Panc1 (cell line): ENCODE measurements around the gene PTPRR. TPM values are rescaled to one million over a fixed set of nuclear protein-coding genes. Genes with fewer than 3 reads are reported as not detected.

ENCODE experiments used
- ATAC-seq: fragments of 200-7000 bp; cut with Tn5 transposase; 2 replicates; pipeline ENCODE4 v1.9.1; 2020; ENCODE audit warnings: mild to moderate bottlenecking, moderate library complexity
- BruUV-seq: library from RNA; stranded (reverse); fragments of 400-500 nt; replicated peaks from 2 replicates; lab custom pipeline; 2021; lab: Mats Ljungman, UMichigan
- CTCF ChIA-PET: fragments of 300-600 bp; sonication (Branson Sonifier 250); formaldehyde crosslinking; loops from one replicate; lab custom pipeline; 2022; ENCODE audit warnings: antibody characterized with exemption; lab: Charles Lee
- POLR2A ChIA-PET: fragments of 300-600 bp; sonication (Branson Sonifier 250); formaldehyde crosslinking; loops from one replicate; lab custom pipeline; 2022; ENCODE audit warnings: antibody characterized with exemption; lab: Charles Lee
- DNase-seq: peaks from one replicate; pipeline ENCODE4 v3.0.0-alpha.2; 2010; ENCODE audit warnings: low read depth, low spot score
- H3K27ac ChIP-seq: 2 replicates; pipeline ENCODE4 v1.5.1; 2011; ENCODE audit warnings: mild to moderate bottlenecking, low read length, inconsistent platforms
- H3K27me3 ChIP-seq: fragments of 200-500 bp; sonication (Bioruptor generic); 2 replicates; pipeline ENCODE4 v1.6.0; 2014; ENCODE audit warnings: low read length, inconsistent platforms; ENCODE audit not compliant: control insufficient read depth, insufficient read depth
- H3K36me3 ChIP-seq: fragments of 200-500 bp; sonication (Bioruptor generic); 2 replicates; pipeline ENCODE4 v1.5.1; 2014; ENCODE audit warnings: inconsistent platforms, mild to moderate bottlenecking, low read length, moderate library complexity; ENCODE audit not compliant: control insufficient read depth, insufficient read depth
- H3K4me1 ChIP-seq: 2 replicates; pipeline ENCODE4 v1.5.1; 2011; ENCODE audit warnings: inconsistent platforms, mild to moderate bottlenecking, low read length, moderate library complexity; ENCODE audit not compliant: control insufficient read depth, insufficient read depth
- H3K4me3 ChIP-seq, 2 experiments: 2 replicates each; pipeline ENCODE4 v1.5.1; 2011 to 2012; ENCODE audit warnings: low read depth in 2 of 2, low read length in 2 of 2, mild to moderate bottlenecking in 2 of 2, inconsistent platforms in 1 of 2, moderate library complexity in 1 of 2
- H3K9me3 ChIP-seq: fragments of 200-500 bp; sonication (Bioruptor generic); 2 replicates; pipeline ENCODE4 v1.5.1; 2014; ENCODE audit warnings: low read depth, mild to moderate bottlenecking, inconsistent platforms, low read length, moderate library complexity; ENCODE audit not compliant: control insufficient read depth, insufficient read depth
- POLR2AphosphoS5 ChIP-seq: IDR thresholded peaks from 2 replicates; pipeline ENCODE4 v1.6.1; 2012; ENCODE audit warnings: mild to moderate bottlenecking, low read depth, low read length, moderate library complexity
- SIN3A ChIP-seq: IDR thresholded peaks from 2 replicates; pipeline ENCODE4 v1.6.1; 2012; ENCODE audit warnings: low read depth, mild to moderate bottlenecking, low read length, moderate library complexity, borderline replicate concordance; ENCODE audit not compliant: insufficient read depth
- TCF7L2 ChIP-seq: IDR thresholded peaks from 2 replicates; pipeline ENCODE4 v1.6.1; 2011; ENCODE audit warnings: mild to moderate bottlenecking, low read depth, low read length, inconsistent platforms
- in situ Hi-C: cut with HindIII; loops from 2 replicates; pipeline ENCODE4 v1.10.0; 2016; ENCODE audit warnings: low sequenced_read_pairs, low pct_unique_long_range_greater_than_20kb
- intact Hi-C: fragments of 100-400 bp; cut with micrococcal nuclease; formaldehyde crosslinking; loops from one replicate; pipeline ENCODE4 v1.10.0; 2022; ENCODE audit not compliant: unreplicated experiment
- total RNA-seq: library from RNA; stranded (reverse); gene quantifications from one replicate; pipeline ENCODE4 v1.2.1, GENCODE V29; 2021; ENCODE audit not compliant: unreplicated experiment
- TF ChIP-seq, protein P1 (sequence below), 2 experiments: IDR thresholded peaks; 2 replicates each; pipeline ENCODE4 v1.6.1; 2011 to 2012; ENCODE audit warnings: low read depth in 2 of 2, control low read depth in 1 of 2, low read length in 1 of 2, mild to moderate bottlenecking in 1 of 2, moderate library complexity in 1 of 2; ENCODE audit not compliant: insufficient read depth in 1 of 2
- TF ChIP-seq, protein P2 (sequence below): fragments of 450-650 bp; IDR thresholded peaks from 2 replicates; pipeline ENCODE4 v1.5.1; 2017; ENCODE audit warnings: mild to moderate bottlenecking

PTPRR gene
- total RNA-seq, 1 experiment from 2014 or later, result not detected

DNA sequence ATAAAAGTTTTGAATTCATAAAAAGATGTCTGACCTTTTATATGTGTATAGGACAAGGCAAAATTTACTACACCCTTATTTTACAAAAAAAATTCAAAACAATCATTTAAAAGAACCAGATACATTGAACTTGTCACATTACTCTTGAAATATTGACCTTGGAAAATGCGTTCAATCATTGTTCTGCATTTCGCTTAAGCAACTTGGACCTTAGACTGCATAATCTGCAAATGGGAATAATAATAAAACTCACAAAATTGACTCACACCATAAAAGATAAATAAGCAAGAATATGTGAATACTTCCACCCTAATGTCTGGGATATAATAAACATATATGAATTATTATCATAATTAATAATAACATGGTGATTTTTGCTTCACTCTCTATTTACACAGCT is 213.9 kb downstream of the PTPRR start:
- no peak overlapping the region for H3K27ac ChIP-seq
- no peaks in the 10 kb centered on the region for H3K36me3 ChIP-seq
- no TSS peak for BruUV-seq
- no peak overlapping the region for H3K4me3 ChIP-seq
- in situ Hi-C loops (no loop called here), intact Hi-C loops (no loop called here)
- no peak for DNase-seq
- H3K9me3 ChIP-seq, result no peaks in the 10 kb centered on the region
- CTCF ChIA-PET, result no interaction called here
- POLR2A ChIA-PET, result no interaction called here
- ATAC-seq, result no peak
- peaks cover 4% of the 10 kb centered on the region for H3K27me3 ChIP-seq
- H3K4me1 ChIP-seq, result no peaks in the 10 kb centered on the region
- TF ChIP-seq POLR2AphosphoS5, result no peak
- TF ChIP-seq, protein P1, sequence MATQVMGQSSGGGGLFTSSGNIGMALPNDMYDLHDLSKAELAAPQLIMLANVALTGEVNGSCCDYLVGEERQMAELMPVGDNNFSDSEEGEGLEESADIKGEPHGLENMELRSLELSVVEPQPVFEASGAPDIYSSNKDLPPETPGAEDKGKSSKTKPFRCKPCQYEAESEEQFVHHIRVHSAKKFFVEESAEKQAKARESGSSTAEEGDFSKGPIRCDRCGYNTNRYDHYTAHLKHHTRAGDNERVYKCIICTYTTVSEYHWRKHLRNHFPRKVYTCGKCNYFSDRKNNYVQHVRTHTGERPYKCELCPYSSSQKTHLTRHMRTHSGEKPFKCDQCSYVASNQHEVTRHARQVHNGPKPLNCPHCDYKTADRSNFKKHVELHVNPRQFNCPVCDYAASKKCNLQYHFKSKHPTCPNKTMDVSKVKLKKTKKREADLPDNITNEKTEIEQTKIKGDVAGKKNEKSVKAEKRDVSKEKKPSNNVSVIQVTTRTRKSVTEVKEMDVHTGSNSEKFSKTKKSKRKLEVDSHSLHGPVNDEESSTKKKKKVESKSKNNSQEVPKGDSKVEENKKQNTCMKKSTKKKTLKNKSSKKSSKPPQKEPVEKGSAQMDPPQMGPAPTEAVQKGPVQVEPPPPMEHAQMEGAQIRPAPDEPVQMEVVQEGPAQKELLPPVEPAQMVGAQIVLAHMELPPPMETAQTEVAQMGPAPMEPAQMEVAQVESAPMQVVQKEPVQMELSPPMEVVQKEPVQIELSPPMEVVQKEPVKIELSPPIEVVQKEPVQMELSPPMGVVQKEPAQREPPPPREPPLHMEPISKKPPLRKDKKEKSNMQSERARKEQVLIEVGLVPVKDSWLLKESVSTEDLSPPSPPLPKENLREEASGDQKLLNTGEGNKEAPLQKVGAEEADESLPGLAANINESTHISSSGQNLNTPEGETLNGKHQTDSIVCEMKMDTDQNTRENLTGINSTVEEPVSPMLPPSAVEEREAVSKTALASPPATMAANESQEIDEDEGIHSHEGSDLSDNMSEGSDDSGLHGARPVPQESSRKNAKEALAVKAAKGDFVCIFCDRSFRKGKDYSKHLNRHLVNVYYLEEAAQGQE (IDR thresholded peaks at IDR 0.05; ENCODE audit: insufficient read depth in 1 of 2, low read depth in 2 of 2, low read length in 1 of 2), result no peak
- TF ChIP-seq TCF7L2, result no peak
- no peak for TF ChIP-seq SIN3A
- TF ChIP-seq, protein P2, sequence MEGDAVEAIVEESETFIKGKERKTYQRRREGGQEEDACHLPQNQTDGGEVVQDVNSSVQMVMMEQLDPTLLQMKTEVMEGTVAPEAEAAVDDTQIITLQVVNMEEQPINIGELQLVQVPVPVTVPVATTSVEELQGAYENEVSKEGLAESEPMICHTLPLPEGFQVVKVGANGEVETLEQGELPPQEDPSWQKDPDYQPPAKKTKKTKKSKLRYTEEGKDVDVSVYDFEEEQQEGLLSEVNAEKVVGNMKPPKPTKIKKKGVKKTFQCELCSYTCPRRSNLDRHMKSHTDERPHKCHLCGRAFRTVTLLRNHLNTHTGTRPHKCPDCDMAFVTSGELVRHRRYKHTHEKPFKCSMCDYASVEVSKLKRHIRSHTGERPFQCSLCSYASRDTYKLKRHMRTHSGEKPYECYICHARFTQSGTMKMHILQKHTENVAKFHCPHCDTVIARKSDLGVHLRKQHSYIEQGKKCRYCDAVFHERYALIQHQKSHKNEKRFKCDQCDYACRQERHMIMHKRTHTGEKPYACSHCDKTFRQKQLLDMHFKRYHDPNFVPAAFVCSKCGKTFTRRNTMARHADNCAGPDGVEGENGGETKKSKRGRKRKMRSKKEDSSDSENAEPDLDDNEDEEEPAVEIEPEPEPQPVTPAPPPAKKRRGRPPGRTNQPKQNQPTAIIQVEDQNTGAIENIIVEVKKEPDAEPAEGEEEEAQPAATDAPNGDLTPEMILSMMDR, result no peak

DNA sequence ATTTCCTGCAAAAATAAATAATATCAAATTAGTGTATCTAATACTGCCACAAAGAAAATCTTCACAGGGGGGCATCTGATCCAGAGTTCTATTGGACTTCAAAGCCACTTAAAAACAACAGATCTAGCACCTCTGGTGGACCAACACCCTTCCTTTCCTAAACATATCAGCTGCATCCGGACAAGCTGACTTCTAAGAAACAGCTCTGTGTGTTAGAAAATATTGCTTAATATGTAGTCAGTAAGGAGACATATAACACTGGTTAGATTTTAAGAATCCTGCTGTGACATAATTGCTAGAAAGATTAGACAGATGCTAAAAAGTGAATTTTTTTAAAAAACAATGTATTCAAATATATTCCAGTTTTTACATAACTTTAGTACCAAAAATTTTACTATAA is 222.2 kb downstream of the PTPRR start:
- POLR2A ChIA-PET, result no interaction called here
- ATAC-seq (no peak), DNase-seq (no peak)
- Histone ChIP-seq H3K4me3 (no peak overlapping the region), H3K27ac (no peak overlapping the region), H3K27me3 (no peaks in the 10 kb centered on the region), H3K36me3 (no peaks in the 10 kb centered on the region), H3K4me1 (no peaks in the 10 kb centered on the region), H3K9me3 (no peaks in the 10 kb centered on the region)
- TF ChIP-seq POLR2AphosphoS5 (no peak), SIN3A (no peak), TCF7L2 (no peak)
- TF ChIP-seq, protein P1 (IDR thresholded peaks at IDR 0.05; ENCODE audit: insufficient read depth in 1 of 2, low read depth in 2 of 2, low read length in 1 of 2), result no peak
- TF ChIP-seq, protein P2, result no peak
- no TSS peak for BruUV-seq
- intact Hi-C loops (no loop called here), in situ Hi-C loops (no loop called here)
- CTCF ChIA-PET, result no interaction called here
